Mononuclear cell (primary cell): Measurements from ENCODE around the gene NRM. TPM values are rescaled to one million over a fixed set of nuclear protein-coding genes. Genes with fewer than 3 reads are reported as not detected.
A peak's percentile ranks its signal among the peaks of the same experiment; 100 is the strongest.
"Not testable (repeated sequence)": the region's sequence is repeated elsewhere in the genome, so short reads cannot be mapped to it uniquely, and the experiment has no call there.

Experiments used
- H3K27me3 ChIP-seq: 2 replicates; pipeline ENCODE4 v1.6.0; 2011; ENCODE audit warnings: low read length, control low read depth; ENCODE audit not compliant: insufficient read depth
- H3K4me1 ChIP-seq: 2 replicates; pipeline ENCODE4 v1.5.1; 2011; ENCODE audit warnings: mild to moderate bottlenecking, low read length, control low read depth; ENCODE audit not compliant: insufficient read depth
- H3K4me3 ChIP-seq: 2 replicates; pipeline ENCODE4 v1.5.1; 2011; ENCODE audit warnings: mild to moderate bottlenecking, low read length, moderate library complexity
- H3K9me3 ChIP-seq: 2 replicates; pipeline ENCODE4 v1.5.1; 2011; ENCODE audit warnings: low read depth, mild to moderate bottlenecking, control low read depth, low read length
- total RNA-seq: library from RNA; depleted of rRNA; stranded (reverse); fragments of >200 nt; gene quantifications from one replicate; pipeline ENCODE4 v1.2.3, GENCODE V29; 2012

NRM gene, protein sequence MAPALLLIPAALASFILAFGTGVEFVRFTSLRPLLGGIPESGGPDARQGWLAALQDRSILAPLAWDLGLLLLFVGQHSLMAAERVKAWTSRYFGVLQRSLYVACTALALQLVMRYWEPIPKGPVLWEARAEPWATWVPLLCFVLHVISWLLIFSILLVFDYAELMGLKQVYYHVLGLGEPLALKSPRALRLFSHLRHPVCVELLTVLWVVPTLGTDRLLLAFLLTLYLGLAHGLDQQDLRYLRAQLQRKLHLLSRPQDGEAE
- total RNA-seq, result 4.5 TPM

DNA sequence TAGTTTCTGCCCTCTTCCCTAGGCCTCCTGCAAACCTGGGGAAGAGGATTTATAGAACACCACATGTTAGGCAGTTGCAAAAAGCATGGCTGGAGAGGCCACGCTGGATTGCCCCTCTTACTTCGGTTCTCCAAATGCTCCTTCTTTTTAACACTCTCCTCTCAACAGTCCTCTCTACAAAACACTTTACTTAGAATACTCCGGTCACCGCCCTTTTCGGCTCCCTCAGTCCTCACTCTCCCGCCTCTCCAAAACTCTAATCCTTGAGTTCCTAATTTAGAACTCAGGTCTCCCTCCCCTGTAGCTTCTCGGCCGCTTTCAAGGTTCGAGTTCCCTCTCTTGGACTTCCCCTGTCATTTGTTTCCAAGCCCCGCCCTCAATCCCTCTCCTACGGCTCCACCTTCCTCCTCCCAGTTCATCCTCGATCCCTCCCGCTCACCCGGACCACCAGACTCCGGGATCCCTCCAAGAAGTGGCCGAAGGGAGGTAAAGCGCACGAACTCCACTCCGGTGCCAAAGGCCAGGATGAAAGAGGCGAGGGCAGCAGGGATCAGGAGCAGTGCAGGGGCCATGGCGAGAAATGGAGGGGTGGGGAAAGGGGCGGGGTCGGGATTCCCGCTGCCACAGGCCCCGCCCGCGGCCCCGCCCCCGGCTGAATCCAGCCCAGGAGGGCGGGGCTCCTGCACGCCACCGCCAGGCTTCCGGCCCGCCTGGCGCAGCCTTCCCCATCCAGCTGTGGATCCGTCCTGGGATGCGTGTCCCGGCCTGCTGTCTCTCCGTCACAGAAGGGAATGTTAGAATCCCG lies at the start of gene NRM:
Gene NRM (minus strand): TSS at position 582 of the 805 bp plus-strand sequence. CDS start 10 bp downstream, at position 572.
- Histone ChIP-seq H3K4me3 (peak within 1 kb of the TSS; percentile 68), H3K27me3 (no peaks in the 10 kb centered on the region), H3K4me1 (peaks cover 39% of the 10 kb centered on the region), H3K9me3 (no peaks in the 10 kb centered on the region)

DNA sequence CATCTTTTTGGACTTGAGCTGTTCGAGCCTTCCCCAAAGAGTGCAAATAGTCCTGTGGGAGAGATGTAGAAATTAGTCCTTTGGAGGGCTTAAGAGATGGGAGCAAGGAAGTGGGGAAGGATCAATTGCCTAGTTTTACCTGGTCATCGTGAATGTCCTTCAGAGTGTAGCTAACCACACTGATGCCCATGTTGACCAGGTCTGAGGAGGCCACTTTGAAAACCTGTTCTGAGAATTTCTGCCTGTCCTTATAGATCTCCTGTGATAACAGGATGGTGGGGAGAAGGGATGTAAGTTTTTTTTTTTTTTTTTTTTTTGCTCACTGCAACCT lies 49.7 kb upstream of the NRM start:
- peaks cover 67% of the 10 kb centered on the region for H3K4me1 ChIP-seq
- H3K4me3 ChIP-seq, result no peak overlapping the region
- H3K27me3 ChIP-seq, result no peaks in the 10 kb centered on the region
- no peaks in the 10 kb centered on the region for H3K9me3 ChIP-seq

DNA sequence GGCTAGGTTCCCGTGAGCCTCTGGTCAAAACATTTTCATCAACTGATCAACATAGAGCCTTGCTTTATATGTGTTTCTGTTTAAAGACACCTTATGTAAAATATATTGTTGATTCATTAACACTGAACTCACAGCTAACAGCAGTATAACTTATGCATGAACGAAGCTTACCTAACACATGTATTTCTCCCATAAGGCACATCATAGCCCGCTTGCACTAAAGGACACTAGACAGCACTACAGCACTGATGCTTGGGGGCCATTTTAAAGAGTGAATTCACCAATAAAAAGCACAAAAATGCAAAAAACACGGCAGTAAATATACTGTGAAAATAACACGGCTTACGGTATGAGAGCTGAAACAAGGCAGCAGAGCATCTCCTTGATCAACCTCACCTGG lies 47.7 kb upstream of the NRM start:
- H3K4me1 ChIP-seq, result peaks cover 67% of the 10 kb centered on the region
- no peak overlapping the region for H3K4me3 ChIP-seq
- H3K9me3 ChIP-seq, result no peaks in the 10 kb centered on the region
- H3K27me3 ChIP-seq, result no peaks in the 10 kb centered on the region

DNA sequence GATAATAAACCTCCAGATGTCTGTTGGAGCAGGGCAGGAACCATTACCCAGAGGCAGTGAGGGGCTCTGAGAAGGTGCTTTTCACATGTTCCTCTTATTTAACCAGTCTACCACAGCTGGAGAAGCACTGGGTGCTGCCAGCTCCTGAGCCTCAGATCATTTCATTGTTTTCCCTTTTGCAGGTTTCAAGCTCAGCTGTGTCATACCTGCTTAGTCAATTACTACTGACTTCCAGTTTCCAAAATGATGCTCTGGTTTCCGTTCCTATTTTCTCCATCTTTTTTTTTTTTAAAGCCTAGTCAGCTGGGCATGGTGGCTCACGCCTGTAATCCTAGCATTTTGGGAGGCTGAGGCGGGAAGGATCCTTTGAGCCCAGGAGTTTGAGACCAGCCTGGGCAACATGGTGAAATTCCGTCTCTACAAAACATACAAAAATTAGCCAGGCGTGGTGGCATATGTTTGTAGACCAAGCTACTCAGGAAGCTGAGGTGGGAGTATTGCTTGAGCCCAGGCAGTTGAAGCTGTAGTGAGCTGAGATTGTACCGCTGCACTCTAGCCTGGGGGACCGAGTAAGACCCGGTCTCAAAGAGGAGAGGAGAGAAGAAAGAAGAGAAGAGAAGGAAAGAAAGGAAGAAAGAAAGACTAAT lies 45.0 kb upstream of the NRM start:
- no peak overlapping the region for H3K4me3 ChIP-seq
- no peaks in the 10 kb centered on the region for H3K9me3 ChIP-seq
- peaks cover 53% of the 10 kb centered on the region for H3K4me1 ChIP-seq
- H3K27me3 ChIP-seq, result no peaks in the 10 kb centered on the region

DNA sequence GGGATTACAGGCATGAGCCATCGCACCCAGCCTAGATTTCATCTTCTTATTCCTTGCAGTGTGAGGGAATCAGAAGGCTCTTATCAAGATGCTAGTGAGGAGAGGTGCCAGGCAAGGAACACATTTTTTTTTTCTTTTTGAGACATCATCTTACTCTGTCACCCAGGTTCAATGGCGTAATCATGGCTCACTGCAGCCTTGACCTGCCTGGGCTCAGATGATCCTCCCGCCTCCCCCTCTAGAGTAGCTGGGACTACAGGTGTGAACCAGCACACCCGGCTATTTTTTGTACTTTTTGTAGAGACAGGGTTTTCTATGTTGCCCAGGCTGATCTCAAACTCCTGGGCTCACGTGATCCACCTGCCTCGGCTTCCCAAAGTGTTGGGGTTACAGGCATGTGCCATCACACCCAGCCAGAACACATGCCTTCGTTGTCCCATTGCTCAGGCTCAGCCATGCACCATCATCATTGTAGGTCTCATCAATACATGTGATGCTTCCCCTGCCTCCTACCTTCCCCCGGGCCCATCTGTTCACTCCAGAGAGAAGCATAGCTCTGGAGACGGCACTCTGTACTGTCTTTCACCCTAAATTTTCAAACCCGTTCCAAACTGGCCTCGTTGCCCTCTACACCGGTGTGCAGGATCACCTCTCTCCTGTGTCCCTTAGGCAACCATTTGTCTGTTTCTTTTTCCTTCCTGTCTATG lies 41.6 kb upstream of the NRM start:
- peaks cover 42% of the 10 kb centered on the region for H3K4me1 ChIP-seq
- no peaks in the 10 kb centered on the region for H3K9me3 ChIP-seq
- no peak overlapping the region for H3K4me3 ChIP-seq
- H3K27me3 ChIP-seq, result no peaks in the 10 kb centered on the region

DNA sequence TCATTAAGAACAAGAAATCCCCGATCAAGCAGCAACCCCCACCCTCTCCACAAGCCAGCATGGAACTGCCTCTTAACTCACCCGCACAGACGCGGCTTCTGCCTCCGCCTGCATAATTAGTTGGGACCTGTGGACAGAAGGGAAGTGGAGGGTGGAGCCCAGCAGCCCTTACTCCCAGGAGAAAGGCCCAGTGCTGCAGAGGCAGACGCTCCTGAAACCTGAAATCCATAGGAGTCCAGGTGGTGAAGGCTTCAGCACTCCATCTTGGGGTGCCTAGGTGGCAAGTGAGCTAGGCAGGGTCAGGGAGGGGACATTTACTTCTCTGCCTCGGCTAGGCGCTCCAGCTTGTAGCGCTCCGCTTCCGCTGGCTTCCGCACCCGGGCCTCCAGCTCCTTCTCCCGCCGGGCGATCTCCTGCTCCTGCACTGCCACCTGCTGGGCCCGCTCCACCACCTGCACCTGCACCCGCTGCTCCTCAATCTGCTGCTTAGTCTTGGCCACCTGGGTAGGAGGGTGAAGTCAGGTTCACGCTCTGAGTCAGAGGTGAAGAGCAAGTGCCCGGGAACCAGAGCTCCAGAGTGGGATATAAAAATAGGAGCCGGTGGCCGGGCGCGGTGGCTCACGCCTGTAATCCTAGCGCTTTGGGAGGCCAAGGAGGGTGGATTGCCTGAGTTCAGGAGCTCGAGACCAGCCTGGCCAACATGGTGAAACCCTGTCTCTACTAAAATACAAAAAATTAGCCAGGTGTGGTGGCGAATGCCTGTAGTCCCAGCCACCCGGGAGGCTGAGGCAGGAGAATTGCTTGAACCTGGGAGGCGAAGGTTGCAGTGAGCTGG lies 40.0 kb upstream of the NRM start:
- no peak overlapping the region for H3K4me3 ChIP-seq

DNA sequence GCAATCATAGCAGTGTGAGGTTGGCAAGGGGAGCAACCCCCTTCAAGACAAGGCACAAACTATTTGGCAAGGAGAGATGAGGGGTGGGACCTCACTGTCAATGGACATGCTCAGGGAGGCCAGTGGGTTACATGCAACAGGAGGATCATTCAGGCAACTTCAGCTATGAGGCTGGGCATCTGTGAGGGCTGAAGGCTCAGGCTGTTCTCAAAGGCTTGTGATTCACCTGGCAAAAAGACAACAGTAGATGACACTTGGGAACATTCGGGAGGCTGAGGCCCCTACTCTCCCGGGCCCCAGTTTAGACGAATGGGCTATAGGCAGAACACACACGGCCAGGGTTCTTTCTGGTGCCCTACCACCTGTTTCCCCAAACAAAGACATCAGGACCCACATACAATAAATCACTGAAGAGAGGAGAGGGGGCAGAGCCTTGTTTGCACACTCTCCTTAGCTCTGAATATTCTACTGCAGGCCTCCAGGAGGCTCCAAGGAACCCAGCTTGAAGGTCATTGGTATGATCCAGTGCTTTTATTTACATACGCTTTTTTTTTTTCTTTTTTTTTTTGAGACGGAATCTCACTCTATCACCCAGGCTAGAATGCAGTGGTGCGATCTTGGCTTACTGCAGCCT lies 37.3 kb upstream of the NRM start:
- H3K9me3 ChIP-seq, result no peaks in the 10 kb centered on the region
- no peak overlapping the region for H3K4me3 ChIP-seq
- H3K4me1 ChIP-seq, result peaks cover 44% of the 10 kb centered on the region
- H3K27me3 ChIP-seq, result no peaks in the 10 kb centered on the region

More for the DNA sequence above, 40.0 kb upstream of the NRM start:
- Histone ChIP-seq H3K9me3 (no peaks in the 10 kb centered on the region), H3K27me3 (no peaks in the 10 kb centered on the region), H3K4me1 (peaks cover 29% of the 10 kb centered on the region)

DNA sequence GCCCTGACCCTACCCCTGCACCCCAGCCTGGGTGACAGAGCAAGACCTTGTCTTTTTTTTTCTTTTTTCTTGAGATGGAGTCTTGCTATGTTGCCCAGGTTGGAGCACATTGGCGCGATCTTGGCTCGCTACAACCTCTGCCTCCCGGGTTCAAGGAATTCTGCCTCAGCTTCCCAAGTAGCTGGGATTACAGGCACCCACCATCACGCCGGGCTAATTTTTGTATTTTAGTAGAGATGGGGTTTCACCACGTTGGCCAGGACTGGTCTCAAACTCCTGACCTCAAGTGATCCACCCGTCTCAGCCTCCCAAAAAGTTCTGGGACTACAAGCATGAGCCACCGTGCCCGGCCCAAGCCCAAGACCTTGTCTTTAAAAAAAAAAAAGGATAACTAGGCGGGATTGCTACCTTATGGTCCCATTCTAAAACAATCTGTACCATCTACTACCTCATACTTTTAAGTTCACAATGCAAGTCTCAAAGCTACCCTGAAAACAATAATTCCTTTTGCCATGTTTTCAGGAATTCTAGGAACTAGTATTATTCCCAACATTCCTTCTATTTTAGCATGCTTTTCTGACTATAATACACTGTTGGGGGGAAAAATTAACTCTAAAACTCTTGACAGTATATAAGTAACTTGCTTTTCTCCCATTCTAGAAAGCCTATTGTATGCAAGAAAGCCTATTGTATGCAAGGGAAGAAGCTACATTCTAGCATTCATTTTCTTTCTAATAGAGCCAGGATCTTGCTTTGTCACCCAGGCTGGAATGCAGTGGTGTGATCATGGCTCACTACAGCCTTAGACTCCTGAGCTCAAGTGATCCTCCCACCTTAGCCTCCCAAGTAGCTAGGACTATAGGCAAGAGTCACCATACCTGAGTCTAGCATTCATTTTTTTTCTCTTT lies 36.0 kb upstream of the NRM start:
- peaks cover 56% of the 10 kb centered on the region for H3K4me1 ChIP-seq
- no peaks in the 10 kb centered on the region for H3K27me3 ChIP-seq
- no peaks in the 10 kb centered on the region for H3K9me3 ChIP-seq
- no peak overlapping the region for H3K4me3 ChIP-seq

DNA sequence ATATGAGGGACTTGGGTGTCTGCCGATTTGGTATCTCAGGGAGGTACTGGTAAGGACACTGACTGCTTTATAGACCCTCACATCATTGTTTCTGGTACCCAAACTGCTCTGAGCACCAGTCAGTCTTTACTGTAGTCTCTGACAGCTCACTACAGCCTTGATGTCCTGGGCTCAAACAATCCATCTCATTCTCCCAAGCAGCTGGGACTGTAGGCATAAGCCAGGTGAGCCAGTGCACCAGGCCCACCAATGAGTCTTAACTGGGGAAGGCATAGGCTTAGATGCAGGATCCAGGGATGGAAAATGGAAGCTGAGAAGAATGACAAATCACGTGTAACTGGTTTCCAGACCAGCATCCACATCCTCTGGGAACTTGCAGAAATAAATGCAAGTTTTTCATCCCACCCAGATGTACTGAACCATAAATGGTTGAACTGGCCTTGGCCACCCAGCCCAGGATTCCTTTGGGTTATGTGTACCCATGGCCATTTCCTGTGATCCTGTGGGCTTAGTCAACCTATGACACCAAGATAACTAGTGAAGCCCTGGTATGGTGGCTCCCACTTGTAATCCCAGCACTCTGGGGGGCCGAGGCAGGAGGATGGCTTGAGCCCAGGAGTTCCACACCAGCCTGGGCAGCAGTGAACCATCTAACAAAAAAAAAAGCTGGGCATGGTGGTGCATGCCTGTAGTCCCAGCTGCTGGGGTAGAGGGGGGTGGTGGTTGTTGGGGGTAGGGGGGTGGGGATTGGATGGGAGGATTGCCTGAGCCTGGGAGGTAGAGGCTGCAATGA lies 35.1 kb upstream of the NRM start:
- H3K27me3 ChIP-seq, result no peaks in the 10 kb centered on the region
- H3K4me1 ChIP-seq, result peaks cover 53% of the 10 kb centered on the region
- H3K4me3 ChIP-seq, result no peak overlapping the region
- no peaks in the 10 kb centered on the region for H3K9me3 ChIP-seq

DNA sequence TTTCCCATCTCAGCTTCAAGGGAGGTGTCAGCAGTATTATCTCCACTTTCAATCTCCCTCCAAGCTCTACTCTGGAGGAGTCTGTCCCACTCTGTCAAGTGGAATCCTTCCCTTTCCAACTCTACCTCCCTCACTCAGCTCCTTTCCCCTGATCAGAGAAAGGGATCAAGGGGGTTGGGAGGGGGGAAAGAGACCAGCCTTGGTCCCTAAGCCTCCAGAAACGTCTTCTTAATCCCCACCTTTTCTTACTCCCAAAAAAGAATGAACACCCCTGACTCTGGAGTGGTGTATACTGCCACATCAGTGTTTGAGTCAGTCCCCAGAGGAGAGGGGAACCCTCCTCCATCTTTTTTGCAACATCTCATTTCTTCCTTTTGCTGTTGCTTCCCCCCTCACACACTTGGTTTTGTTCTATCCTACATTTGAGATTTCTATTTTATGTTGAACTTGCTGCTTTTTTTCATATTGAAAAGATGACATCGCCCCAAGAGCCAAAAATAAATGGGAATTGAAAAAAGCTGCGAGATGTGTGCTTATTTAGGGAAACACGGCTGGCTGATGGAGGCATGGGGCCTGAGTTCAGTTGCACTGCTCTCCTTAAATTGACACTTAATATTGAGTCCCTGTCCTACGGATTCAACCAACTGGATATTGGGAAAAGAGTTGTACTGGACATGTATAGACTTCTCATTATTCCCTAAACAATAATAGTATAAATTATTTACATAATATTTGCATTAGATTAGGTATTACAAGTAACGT lies 34.3 kb upstream of the NRM start:
- Histone ChIP-seq H3K9me3 (no peaks in the 10 kb centered on the region), H3K4me3 (no peak overlapping the region), H3K4me1 (peaks cover 45% of the 10 kb centered on the region), H3K27me3 (no peaks in the 10 kb centered on the region)

DNA sequence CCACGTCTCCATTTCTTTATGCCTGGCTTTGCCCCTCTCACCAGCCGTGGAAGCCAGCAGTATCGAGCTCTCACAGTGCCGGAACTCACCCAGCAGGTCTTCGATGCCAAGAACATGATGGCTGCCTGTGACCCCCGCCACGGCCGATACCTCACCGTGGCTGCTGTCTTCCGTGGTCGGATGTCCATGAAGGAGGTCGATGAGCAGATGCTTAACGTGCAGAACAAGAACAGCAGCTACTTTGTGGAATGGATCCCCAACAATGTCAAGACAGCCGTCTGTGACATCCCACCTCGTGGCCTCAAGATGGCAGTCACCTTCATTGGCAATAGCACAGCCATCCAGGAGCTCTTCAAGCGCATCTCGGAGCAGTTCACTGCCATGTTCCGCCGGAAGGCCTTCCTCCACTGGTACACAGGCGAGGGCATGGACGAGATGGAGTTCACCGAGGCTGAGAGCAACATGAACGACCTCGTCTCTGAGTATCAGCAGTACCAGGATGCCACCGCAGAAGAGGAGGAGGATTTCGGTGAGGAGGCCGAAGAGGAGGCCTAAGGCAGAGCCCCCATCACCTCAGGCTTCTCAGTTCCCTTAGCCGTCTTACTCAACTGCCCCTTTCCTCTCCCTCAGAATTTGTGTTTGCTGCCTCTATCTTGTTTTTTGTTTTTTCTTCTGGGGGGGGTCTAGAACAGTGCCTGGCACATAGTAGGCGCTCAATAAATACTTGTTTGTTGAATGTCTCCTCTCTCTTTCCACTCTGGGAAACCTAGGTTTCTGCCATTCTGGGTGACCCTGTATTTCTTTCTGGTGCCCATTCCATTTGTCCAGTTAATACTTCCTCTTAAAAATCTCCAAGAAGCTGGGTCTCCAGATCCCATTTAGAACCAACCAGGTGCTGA lies 33.3 kb upstream of the NRM start:
- H3K27me3 ChIP-seq, H3K9me3 ChIP-seq, H3K4me3 ChIP-seq: not testable (repeated sequence)
- peaks cover 53% of the 10 kb centered on the region for H3K4me1 ChIP-seq
